Panc1 (cell line): ENCODE results near the gene DDX49. TPM values are rescaled to one million over a fixed set of nuclear protein-coding genes. Genes with fewer than 3 reads are reported as not detected.

Experiments
- ATAC-seq: fragments of 200-7000 bp; cut with Tn5 transposase; 2 replicates; pipeline ENCODE4 v1.9.1; 2020; ENCODE audit warnings: mild to moderate bottlenecking, moderate library complexity
- BruUV-seq: library from RNA; stranded (reverse); fragments of 400-500 nt; replicated peaks from 2 replicates; lab custom pipeline; 2021; lab: Mats Ljungman, UMichigan
- CTCF ChIA-PET: fragments of 300-600 bp; sonication (Branson Sonifier 250); formaldehyde crosslinking; loops from one replicate; lab custom pipeline; 2022; ENCODE audit warnings: antibody characterized with exemption; lab: Charles Lee
- POLR2A ChIA-PET: fragments of 300-600 bp; sonication (Branson Sonifier 250); formaldehyde crosslinking; loops from one replicate; lab custom pipeline; 2022; ENCODE audit warnings: antibody characterized with exemption; lab: Charles Lee
- DNase-seq: peaks from one replicate; pipeline ENCODE4 v3.0.0-alpha.2; 2010; ENCODE audit warnings: low read depth, low spot score
- H3K27ac ChIP-seq: 2 replicates; pipeline ENCODE4 v1.5.1; 2011; ENCODE audit warnings: mild to moderate bottlenecking, low read length, inconsistent platforms
- H3K27me3 ChIP-seq: fragments of 200-500 bp; sonication (Bioruptor generic); 2 replicates; pipeline ENCODE4 v1.6.0; 2014; ENCODE audit warnings: low read length, inconsistent platforms; ENCODE audit not compliant: control insufficient read depth, insufficient read depth
- H3K36me3 ChIP-seq: fragments of 200-500 bp; sonication (Bioruptor generic); 2 replicates; pipeline ENCODE4 v1.5.1; 2014; ENCODE audit warnings: inconsistent platforms, mild to moderate bottlenecking, low read length, moderate library complexity; ENCODE audit not compliant: control insufficient read depth, insufficient read depth
- H3K4me1 ChIP-seq: 2 replicates; pipeline ENCODE4 v1.5.1; 2011; ENCODE audit warnings: inconsistent platforms, mild to moderate bottlenecking, low read length, moderate library complexity; ENCODE audit not compliant: control insufficient read depth, insufficient read depth
- H3K4me3 ChIP-seq, 2 experiments: 2 replicates each; pipeline ENCODE4 v1.5.1; 2011 to 2012; ENCODE audit warnings: low read depth in 2 of 2, low read length in 2 of 2, mild to moderate bottlenecking in 2 of 2, inconsistent platforms in 1 of 2, moderate library complexity in 1 of 2
- H3K9me3 ChIP-seq: fragments of 200-500 bp; sonication (Bioruptor generic); 2 replicates; pipeline ENCODE4 v1.5.1; 2014; ENCODE audit warnings: low read depth, mild to moderate bottlenecking, inconsistent platforms, low read length, moderate library complexity; ENCODE audit not compliant: control insufficient read depth, insufficient read depth
- CTCF ChIP-seq: fragments of 450-650 bp; IDR thresholded peaks from 2 replicates; pipeline ENCODE4 v1.5.1; 2017; ENCODE audit warnings: mild to moderate bottlenecking
- POLR2AphosphoS5 ChIP-seq: IDR thresholded peaks from 2 replicates; pipeline ENCODE4 v1.6.1; 2012; ENCODE audit warnings: mild to moderate bottlenecking, low read depth, low read length, moderate library complexity
- SIN3A ChIP-seq: IDR thresholded peaks from 2 replicates; pipeline ENCODE4 v1.6.1; 2012; ENCODE audit warnings: low read depth, mild to moderate bottlenecking, low read length, moderate library complexity, borderline replicate concordance; ENCODE audit not compliant: insufficient read depth
- TCF7L2 ChIP-seq: IDR thresholded peaks from 2 replicates; pipeline ENCODE4 v1.6.1; 2011; ENCODE audit warnings: mild to moderate bottlenecking, low read depth, low read length, inconsistent platforms
- in situ Hi-C: cut with HindIII; loops from 2 replicates; pipeline ENCODE4 v1.10.0; 2016; ENCODE audit warnings: low sequenced_read_pairs, low pct_unique_long_range_greater_than_20kb
- intact Hi-C: fragments of 100-400 bp; cut with micrococcal nuclease; formaldehyde crosslinking; loops from one replicate; pipeline ENCODE4 v1.10.0; 2022; ENCODE audit not compliant: unreplicated experiment
- total RNA-seq: library from RNA; stranded (reverse); gene quantifications from one replicate; pipeline ENCODE4 v1.2.1, GENCODE V29; 2021; ENCODE audit not compliant: unreplicated experiment
- TF ChIP-seq, protein P1 (sequence below), 2 experiments: IDR thresholded peaks; 2 replicates each; pipeline ENCODE4 v1.6.1; 2011 to 2012; ENCODE audit warnings: low read depth in 2 of 2, control low read depth in 1 of 2, low read length in 1 of 2, mild to moderate bottlenecking in 1 of 2, moderate library complexity in 1 of 2; ENCODE audit not compliant: insufficient read depth in 1 of 2

DDX49 gene
- total RNA-seq, 1 experiment from 2014 or later, result 41.5 TPM

GRCh38 chr19:18905513-18906236, 13.8 kb upstream of the DDX49 start:
- no peak overlapping the region for H3K4me3 ChIP-seq
- CTCF ChIA-PET, result no interaction called here
- H3K36me3 ChIP-seq, result no peaks in the 10 kb centered on the region
- no TSS peak for BruUV-seq
- TF ChIP-seq POLR2AphosphoS5 (no peak), CTCF (no peak), SIN3A (no peak), TCF7L2 (no peak)
- TF ChIP-seq, protein P1, sequence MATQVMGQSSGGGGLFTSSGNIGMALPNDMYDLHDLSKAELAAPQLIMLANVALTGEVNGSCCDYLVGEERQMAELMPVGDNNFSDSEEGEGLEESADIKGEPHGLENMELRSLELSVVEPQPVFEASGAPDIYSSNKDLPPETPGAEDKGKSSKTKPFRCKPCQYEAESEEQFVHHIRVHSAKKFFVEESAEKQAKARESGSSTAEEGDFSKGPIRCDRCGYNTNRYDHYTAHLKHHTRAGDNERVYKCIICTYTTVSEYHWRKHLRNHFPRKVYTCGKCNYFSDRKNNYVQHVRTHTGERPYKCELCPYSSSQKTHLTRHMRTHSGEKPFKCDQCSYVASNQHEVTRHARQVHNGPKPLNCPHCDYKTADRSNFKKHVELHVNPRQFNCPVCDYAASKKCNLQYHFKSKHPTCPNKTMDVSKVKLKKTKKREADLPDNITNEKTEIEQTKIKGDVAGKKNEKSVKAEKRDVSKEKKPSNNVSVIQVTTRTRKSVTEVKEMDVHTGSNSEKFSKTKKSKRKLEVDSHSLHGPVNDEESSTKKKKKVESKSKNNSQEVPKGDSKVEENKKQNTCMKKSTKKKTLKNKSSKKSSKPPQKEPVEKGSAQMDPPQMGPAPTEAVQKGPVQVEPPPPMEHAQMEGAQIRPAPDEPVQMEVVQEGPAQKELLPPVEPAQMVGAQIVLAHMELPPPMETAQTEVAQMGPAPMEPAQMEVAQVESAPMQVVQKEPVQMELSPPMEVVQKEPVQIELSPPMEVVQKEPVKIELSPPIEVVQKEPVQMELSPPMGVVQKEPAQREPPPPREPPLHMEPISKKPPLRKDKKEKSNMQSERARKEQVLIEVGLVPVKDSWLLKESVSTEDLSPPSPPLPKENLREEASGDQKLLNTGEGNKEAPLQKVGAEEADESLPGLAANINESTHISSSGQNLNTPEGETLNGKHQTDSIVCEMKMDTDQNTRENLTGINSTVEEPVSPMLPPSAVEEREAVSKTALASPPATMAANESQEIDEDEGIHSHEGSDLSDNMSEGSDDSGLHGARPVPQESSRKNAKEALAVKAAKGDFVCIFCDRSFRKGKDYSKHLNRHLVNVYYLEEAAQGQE (IDR thresholded peaks at IDR 0.05; ENCODE audit: insufficient read depth in 1 of 2, low read depth in 2 of 2, low read length in 1 of 2), result no peak
- H3K27me3 ChIP-seq, result no peaks in the 10 kb centered on the region
- in situ Hi-C loops, result no loop called here
- no peaks in the 10 kb centered on the region for H3K9me3 ChIP-seq
- no peak overlapping the region for H3K27ac ChIP-seq
- no peak for ATAC-seq
- intact Hi-C loops, result no loop called here
- H3K4me1 ChIP-seq, result no peaks in the 10 kb centered on the region
- DNase-seq, result no peak
- POLR2A ChIA-PET, result no interaction called here

DNA sequence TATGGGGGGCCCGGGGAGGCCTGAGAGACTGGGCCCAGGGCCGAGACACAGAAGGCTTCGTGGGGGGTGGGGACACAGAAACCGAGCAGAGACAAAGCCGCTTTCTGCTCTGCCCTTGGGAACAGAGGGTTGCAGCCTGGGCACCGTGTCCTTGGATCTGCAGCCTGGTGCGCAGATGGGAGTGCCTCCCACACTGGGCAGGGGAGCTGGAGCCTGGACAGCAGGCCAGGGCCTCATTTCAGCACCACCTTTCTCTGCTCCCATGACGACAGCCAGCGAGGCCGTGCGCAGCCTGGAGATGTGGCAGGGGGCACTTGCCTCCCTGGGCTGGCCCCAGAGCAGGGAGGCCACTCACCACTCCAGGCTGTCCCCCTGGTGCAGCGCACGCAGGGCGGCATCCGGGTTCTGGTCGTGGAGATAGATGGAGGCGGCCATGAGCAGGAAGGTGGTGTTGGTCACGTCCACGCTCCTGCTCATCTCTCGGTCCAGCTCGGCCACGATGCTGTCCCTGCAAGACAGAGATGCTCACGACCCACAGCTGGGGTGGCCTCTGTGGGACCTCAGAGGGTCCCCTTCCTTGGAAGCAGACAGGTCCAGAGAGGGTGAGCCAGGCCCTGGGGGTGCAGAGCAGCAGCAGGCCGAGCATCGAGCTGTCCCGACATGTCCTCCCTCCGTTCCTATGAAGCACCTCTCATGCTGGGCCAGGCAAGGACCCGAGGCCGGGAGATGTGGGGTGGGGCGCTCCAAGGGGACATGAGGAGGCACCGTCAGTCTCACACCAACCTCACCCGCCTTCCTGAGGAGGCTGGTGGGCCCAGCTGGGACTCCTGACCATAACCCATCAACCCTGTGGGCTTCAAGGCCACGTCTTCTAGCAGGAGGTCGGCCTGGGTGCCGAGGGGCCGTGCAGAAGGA, 12.7 kb upstream of the DDX49 start:
- Histone ChIP-seq H3K27me3 (no peaks in the 10 kb centered on the region), H3K36me3 (no peaks in the 10 kb centered on the region), H3K4me3 (no peak overlapping the region), H3K27ac (no peak overlapping the region), H3K9me3 (no peaks in the 10 kb centered on the region), H3K4me1 (no peaks in the 10 kb centered on the region)
- ChIA-PET CTCF (no interaction called here), POLR2A (no interaction called here)
- ATAC-seq (no peak), DNase-seq (no peak)
- BruUV-seq, result no TSS peak
- intact Hi-C loops (no loop called here), in situ Hi-C loops (no loop called here)
- TF ChIP-seq TCF7L2 (no peak), SIN3A (no peak), CTCF (no peak), POLR2AphosphoS5 (no peak)
- TF ChIP-seq, protein P1 (IDR thresholded peaks at IDR 0.05; ENCODE audit: insufficient read depth in 1 of 2, low read depth in 2 of 2, low read length in 1 of 2), result no peak
